GM19240 (cell line): ENCODE data around the gene NHLH1.

Experiments
- DNase-seq: peaks from one replicate; pipeline ENCODE4 v3.0.0; 2011; ENCODE audit warnings: low spot score; ENCODE audit not compliant: insufficient read length

The NHLH1 gene

DNA sequence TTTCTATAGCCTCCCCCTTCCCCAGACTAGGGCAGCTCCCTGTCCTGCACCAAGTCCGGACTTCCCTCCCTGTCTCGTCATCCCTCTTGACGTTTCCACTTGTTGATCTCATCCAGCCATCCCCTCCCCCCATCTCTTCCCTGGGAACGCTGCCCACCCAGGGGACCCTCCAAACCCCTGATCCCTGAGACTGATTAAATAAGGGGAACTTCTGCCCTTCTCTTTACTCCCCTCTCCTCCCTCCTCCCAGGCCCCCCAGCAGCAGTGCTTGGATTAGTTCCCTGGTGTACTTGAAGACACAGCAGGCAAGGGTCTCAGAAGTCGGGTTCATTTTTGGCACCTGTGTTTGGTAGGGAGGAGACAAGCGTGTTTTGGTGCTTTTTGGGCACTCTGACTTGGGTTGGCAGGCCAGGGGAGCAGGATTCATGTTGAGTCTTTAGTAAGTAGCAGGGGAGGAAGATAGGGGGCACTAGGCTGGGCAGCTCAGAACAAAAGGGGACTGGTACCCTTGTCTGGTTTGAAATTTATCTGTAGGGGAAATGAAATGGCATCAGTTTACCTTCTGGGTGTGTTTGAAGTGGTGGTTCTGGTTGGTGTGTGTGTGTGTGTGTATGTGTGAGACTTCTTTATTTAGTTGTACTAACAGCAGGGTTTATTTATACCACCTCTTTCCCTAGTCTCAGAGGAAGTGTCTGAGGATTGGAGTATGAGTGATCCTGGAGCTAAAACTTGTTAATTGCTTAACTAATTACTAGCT, 44.6 kb downstream of the NHLH1 start:
- DNase-seq: no peak

DNA sequence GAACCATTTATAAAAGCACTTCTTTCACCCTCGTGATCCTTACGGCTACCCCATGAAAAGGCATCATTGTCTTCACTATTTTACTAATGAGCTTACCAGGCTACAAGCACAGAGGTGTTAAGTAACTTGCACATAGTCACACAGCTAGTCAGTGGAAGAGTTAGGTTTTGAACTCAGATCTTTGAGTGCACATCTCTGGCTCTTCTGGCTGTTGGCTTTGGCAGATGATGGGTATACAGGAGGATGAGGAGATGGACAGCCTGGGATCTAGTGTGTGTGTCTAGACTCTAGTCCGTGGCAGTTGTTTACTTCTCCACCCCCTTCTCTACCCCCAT, 45.1 kb downstream of the NHLH1 start:
- DNase-seq: no peak

DNA sequence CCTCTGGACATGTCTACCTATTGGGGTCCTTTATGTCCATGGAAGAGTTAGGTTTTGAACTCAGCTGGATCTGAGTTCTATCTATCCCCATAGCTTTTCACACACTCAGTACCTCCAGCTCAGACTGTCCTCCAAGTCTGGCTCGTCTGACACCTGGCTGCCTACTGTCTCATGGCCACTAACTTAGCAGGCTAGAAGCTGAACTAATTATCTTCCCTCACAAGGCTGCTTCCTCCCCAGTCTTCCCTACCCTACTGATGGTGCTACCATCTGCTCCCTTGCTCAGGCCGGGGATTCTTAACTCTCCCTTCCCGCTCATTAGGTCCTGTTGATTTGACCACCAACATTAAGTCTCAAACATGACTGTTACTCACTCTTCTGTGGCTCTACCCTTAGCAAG, 46.8 kb downstream of the NHLH1 start:
- no peak for DNase-seq

DNA sequence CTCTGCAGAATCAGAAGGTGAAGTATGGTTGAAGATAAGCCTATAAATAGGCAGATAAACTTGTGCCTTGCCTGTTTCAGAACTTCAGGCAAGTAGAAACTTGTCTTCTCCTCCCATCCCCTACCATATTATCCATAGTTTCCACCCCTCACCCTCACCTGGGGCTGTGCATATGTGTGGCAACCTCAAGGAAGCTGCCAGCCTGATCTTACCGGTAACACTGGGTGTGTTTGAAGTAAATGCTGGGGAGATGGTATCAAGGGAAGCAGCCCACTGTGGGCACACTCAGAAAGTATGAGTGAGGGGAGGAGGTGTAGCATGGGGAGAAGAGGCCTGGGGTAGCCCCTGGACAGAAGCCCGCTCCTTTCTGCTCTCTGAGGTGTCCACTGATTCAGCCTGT, 48.0 kb downstream of the NHLH1 start:
- DNase-seq: no peak

DNA sequence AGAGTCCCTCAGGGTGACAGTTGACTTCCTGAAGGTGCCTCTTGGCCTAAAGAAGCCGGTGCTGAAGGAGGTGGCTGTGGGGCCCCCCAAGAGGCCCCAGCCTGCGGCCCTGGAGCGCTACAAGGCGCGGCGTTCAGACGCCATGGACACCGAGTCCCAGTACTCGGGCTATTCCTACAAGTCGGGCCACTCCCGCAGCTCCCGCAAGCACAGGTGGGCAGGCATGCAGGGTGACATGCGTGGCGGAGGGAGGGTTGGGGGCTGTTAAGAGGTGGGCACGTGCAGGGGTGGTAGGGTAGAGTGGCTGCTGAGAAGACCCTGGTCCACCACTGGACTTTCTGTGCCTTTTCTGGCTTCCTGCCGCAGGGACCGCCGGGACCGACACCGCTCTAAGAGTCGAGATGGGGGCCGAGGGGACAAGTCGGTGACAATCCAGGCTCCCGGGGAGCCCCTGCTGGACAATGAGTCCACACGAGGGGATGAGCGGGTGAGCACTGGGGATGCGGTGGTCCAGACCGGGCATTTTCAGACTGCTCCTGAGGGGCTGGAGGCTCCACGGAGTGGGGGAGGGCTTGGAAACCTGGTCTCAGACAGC, 48.9 kb downstream of the NHLH1 start:
- no peak for DNase-seq

DNA sequence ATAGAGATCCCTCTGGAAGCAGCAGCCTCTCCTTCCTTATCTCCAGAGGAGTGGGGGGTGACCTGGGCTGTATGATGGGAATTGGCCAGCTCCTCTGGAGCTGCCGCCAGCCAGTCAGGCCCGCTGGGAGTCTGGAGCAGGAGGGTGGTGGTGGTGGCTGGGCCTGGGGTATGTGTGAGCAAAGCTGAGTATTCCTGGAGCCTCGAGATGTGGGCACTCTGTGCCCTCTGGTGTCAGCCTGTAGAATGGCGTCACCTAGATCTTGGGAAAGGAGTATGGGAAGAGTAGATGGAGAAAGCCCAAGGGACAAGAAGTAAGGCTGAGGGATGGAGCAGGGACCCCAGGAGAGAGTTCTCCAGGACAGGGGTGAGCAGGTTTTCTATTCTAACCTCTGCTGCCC, 49.5 kb downstream of the NHLH1 start:
- DNase-seq: no peak

DNA sequence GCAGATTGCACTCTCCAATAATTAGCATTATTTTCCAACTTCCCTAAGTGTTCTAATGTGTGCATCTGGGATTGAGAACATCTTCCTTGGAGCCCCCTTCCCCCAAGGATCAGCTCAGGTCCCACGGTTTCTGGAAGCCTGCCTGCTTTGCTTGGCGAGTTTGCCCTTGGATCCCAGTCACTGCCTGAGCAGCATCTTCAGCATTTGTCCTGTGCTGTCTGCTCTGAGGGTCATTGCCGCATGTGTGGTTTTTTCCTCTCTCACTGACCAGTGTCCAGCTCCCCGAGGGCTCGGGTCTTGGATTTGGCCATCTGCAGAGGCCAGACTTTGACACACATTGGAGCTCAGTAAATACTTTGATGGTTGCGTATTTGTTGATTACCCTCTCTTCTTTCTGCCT, 51.6 kb downstream of the NHLH1 start:
- DNase-seq: no peak

DNA sequence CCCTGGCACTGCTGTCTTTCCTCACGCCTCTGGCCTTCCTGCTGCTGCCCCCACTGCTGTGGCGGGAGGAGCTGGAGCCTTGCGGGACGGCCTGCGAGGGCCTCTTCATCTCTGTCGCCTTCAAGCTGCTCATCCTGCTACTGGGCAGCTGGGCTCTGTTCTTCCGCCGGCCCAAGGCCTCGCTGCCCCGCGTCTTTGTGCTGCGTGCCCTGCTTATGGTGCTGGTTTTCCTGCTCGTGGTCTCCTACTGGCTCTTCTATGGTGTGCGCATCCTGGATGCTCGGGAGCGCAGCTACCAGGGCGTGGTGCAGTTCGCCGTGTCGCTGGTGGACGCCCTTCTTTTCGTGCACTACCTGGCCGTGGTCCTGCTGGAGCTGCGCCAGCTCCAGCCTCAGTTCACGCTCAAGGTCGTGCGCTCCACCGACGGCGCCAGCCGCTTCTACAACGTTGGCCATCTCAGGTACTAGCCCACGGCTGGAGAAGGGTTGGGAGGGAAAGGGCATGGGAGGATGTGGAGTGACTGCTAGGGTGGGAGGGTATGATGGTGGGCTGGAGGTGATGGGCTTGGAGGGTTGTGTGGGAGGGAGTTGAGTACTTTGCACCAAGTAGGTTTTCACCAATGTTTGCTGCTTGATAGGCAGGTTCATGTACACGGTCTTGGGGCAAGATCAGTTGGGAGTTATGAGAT, 52.4 kb downstream of the NHLH1 start:
- no peak for DNase-seq

DNA sequence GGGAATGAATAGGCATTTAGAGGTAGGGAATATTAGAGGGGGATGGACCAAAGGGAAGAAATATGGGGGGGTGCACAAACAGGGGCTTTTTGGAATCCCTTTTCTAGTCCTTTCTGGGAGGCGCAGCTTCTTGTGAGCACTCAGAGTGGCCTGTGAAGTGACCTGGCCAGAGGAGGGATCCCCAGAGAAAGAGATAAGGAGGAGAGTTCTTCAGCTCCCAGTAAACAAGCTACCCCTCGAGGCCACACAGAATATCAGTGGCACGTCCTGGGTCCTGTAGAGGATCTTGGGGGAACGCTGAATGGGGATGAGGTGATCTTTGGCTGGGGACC, 52.9 kb downstream of the NHLH1 start:
- no peak for DNase-seq

DNA sequence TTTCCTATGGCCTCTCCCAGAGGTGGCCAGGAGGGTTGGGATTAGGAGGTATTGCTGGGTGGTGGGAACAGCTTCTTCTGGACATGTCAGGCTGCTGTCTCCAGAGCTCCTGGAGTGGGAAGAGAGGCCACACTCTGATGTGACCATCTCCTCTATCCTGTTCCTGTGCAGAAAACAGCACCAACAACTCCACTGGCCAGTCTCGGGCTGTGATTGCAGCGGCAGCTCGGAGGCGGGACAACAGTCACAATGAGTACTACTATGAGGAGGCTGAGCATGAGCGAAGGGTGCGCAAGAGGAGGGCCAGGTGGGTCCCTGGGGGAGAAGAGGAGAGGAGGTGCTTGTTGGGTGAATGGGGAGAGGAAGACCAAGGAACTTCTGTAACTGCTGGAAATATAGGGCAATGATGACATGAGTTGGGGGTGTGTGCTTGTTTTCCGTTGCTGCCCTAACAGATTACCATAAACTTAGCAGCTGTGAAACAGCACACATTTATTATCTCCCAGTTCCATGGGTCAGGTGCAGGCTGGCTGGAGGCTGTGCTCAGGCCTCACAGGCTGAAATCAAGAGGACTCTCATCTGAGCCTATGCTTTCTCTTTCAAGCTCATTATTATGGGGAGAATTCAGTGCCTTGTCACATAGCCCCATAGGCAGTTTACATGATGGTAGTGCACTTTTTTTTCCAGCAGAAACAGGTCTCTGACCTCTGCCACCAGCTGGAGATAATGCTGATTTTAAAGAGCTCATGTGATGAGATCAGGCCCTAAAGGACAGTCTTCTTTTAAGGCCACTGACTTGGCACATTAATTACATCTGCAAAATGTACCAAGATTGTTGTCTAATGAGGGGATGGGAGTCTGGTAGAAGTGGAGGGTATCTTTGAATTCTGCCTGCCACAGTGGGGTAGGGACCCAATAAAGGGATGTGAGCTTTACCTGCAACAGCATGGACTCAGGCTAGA, 54.3 kb downstream of the NHLH1 start:
- DNase-seq: no peak

DNA sequence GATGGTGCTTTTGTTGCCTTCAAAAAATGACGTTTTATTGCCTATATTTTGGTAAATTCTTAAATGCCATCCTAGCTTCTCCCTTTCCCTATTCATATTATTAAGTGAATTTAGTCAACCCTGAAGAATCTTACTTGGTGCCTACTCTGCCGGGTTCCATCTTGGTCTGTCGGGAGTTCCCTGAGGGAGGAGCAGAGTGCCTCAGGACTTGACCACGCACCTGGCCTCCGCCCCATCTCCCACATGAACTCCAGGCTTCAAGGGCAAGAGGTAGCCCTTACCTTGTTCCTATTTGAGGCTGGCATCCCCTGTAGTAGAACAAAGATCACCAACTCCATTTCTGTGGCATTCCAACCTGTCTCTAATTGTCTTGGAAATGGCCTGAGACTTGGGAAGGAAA, 55.0 kb downstream of the NHLH1 start:
- no peak for DNase-seq
